Heart right ventricle (tissue), 16 donors: Measurements from ENCODE around the gene ARHGEF19. TPM values are rescaled to one million over a fixed set of nuclear protein-coding genes. Genes with fewer than 3 reads are reported as not detected.

Experiments
- ATAC-seq, 8 donors: fragments of 200-7000 bp; cut with Tn5 transposase; one replicate each; pipeline ENCODE4 v1.9.1; 2020; ENCODE audit warnings: mild to moderate bottlenecking in 8 of 8, moderate library complexity in 8 of 8, moderate number of reproducible peaks in 1 of 8
- DNase-seq, 2 donors: peaks; one replicate each; pipeline ENCODE4 v3.0.0-alpha.2; 2020
- H3K27ac ChIP-seq, 10 donors: fragments of 200-600 bp; sonication (generic) in 2 of 10; one replicate each; pipeline versions ENCODE4 v1.5.0 to v1.8.0; 2020 to 2022; ENCODE audit warnings: mild to moderate bottlenecking in 3 of 10
- H3K27me3 ChIP-seq, 7 donors: fragments of 200-600 bp; one replicate each; pipeline ENCODE4 v1.8.0; 2021 to 2022; ENCODE audit warnings: mild to moderate bottlenecking in 2 of 7
- H3K36me3 ChIP-seq, 9 donors: fragments of 200-600 bp; sonication (generic) in 1 of 9; one replicate each; pipeline versions ENCODE4 v1.5.0 to v1.8.0; 2020 to 2022; ENCODE audit warnings: mild to moderate bottlenecking in 2 of 9
- H3K4me1 ChIP-seq, 9 donors: fragments of 200-600 bp; sonication (generic) in 1 of 9; one replicate each; pipeline versions ENCODE4 v1.5.0 to v1.8.0; 2020 to 2022; ENCODE audit warnings: mild to moderate bottlenecking in 4 of 9
- H3K4me3 ChIP-seq, 10 donors: fragments of 200-600 bp; sonication (generic) in 2 of 10; one replicate each; pipeline versions ENCODE4 v1.5.0 to v1.8.0; 2020 to 2022; ENCODE audit warnings: mild to moderate bottlenecking in 7 of 10, moderate library complexity in 2 of 10
- H3K9me3 ChIP-seq, 11 donors: fragments of 200-600 bp in 10 of 11; sonication (generic) in 2 of 11; one replicate each; pipeline versions ENCODE4 v1.5.0 to v1.8.0; 2013 to 2022; ENCODE audit warnings: mild to moderate bottlenecking in 2 of 11, control low read depth in 1 of 11, moderate library complexity in 1 of 11
- WGBS, 2 donors: extraction: QIAGEN DNeasy Blood & Tissue Kit; methylation state at CpG; one replicate each; pipeline ENCODE4 v1.1.7; 2013; ENCODE audit warnings: inconsistent platforms in 1 of 2; 5-methylcytosine and 5-hydroxymethylcytosine counted together
- intact Hi-C, 10 donors: fragments of 100-400 bp; cut with DNase I; formaldehyde crosslinking; loops; one replicate each; pipeline versions ENCODE4 v1.11.1 to v1.14.2; 2022
- polyA plus RNA-seq, 2 donors: library from polyadenylated mRNA; stranded (reverse); fragments of 200-250 nt; gene quantifications; one replicate each; pipeline ENCODE4 v1.2.3, GENCODE V29; 2013
- total RNA-seq, 10 donors: library from RNA; stranded (reverse); fragmentation: NEBNext Ultra II Directional in 3 of 10; extraction: Animal tissue kit (Norgen Biotek cat#: 25700) in 3 of 10; gene quantifications; one replicate each; pipeline versions ENCODE4 v1.2.1 to v1.2.4, GENCODE V29; 2021 to 2023
- TF ChIP-seq, protein P1 (sequence below), 9 donors: fragments of 200-600 bp; sonication (generic) in 2 of 9; IDR thresholded peaks; one replicate each; pipeline versions ENCODE4 v1.5.0 to v1.8.0; 2021 to 2022; ENCODE audit warnings: antibody characterized with exemption in 9 of 9, mild to moderate bottlenecking in 5 of 9, moderate library complexity in 1 of 9
- donor health status: Arrhythmogenic right ventricular cardiomyopathy.
- donor health status: ischemic (EF 13 %, LVEDD 7.1; RV severe dilation, severe dysfunction).
- donor health status: healthy with polysubstance abuse.
- donor health status: DM: no; HTN: yes; CAD: no.
- donor health status: DM: no; HTN: no; CAD: no.
- donor health status: ischemic (EF 25% LVEDD 6.9; RV normal size, moderate dysfunction).
- donor health status: ischemic (EF 25% LVEDD 5.7; RV mildly dilated, moderate dysfunction).
- donor health status: healthy.
- donor health status: DM: yes; HTN: yes; CAD: no.
- donor health status: Ischemic cardiomyopathy.
- donor health status: ischemic (EF 35%, LVEDD 5.7; RV mildly dilated, moderate dysfunction).
- donor health status: nonischemic (EF 11% LVEDD 7.7; RV severe dilation, severe dysfunction).
- donor health status: DM: yes; HTN: yes; CAD: no.
- donor health status: PGD.
- donor health status: ischemic (EF 29% LVEDD 5.4; RV normal size, mild dysfunction).
- donor health status: nonischemic (EF 23%, LVEDD 6.1; RV moderate dilation, normal function).

Gene ARHGEF19
- total and polyA plus RNA-seq, 12 donors = 0.49 to 5.4 (median 1.6) TPM

DNA sequence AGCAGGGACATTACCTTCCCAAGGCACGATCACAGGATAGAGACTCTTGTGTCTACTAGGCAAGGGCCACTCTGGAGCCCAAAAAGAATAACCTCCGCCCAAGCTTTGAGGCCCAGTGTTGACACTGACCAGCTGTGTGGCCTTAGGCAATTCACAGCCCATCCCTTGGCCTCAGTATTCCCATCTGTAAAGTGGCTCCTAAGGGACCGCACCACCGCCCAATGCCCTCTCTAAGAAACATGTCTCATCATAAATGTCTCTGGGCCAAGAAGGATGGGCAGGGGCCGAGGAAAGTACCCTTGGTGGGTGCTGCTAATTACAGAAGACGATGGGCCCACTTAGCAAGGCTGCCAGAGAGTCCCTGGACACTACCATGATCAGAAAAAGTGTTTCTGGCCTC is 628 bp downstream of the ARHGEF19 start:
- H3K4me1 ChIP-seq = peaks cover 3 to 21% (median 18%) of the 10 kb centered on the region in 9 donors
- H3K4me3 ChIP-seq = no peak overlapping the region
- no peak overlapping the region for H3K27ac ChIP-seq
- ATAC-seq (no peak), DNase-seq (no peak)
- H3K36me3 ChIP-seq = no peaks in the 10 kb centered on the region
- no peaks in the 10 kb centered on the region for H3K9me3 ChIP-seq
- no peaks in the 10 kb centered on the region for H3K27me3 ChIP-seq
- TF ChIP-seq, protein P1, sequence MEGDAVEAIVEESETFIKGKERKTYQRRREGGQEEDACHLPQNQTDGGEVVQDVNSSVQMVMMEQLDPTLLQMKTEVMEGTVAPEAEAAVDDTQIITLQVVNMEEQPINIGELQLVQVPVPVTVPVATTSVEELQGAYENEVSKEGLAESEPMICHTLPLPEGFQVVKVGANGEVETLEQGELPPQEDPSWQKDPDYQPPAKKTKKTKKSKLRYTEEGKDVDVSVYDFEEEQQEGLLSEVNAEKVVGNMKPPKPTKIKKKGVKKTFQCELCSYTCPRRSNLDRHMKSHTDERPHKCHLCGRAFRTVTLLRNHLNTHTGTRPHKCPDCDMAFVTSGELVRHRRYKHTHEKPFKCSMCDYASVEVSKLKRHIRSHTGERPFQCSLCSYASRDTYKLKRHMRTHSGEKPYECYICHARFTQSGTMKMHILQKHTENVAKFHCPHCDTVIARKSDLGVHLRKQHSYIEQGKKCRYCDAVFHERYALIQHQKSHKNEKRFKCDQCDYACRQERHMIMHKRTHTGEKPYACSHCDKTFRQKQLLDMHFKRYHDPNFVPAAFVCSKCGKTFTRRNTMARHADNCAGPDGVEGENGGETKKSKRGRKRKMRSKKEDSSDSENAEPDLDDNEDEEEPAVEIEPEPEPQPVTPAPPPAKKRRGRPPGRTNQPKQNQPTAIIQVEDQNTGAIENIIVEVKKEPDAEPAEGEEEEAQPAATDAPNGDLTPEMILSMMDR (IDR thresholded peaks at IDR 0.05) = no peak
- 83 to 91% methylated on average over 6 of the region's 6 CpGs for WGBS, 2 donors
- intact Hi-C loops = no loop called here

DNA sequence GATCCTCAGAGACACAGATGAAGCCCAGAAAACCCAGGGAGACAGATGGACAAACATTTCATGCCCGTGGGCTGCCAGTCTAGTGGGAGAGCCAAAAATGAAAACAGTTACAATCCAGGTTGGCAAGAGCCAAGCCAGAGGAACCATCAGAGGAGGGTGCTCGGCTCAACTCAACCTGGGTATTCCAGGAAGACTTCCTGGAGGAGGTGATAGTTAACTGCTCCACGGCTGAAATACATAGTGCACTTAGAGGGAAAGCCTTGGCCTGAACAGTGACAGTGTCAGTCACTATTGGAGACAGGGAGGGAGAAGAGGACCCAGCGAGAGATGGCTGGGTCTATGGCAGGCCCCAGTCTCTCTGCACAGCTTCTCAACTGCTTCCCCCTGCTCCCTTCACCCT is 1.9 kb downstream of the ARHGEF19 start:
- ATAC-seq (no peak), DNase-seq (no peak)
- Histone ChIP-seq H3K4me3 (no peak overlapping the region), H3K27ac (no peak overlapping the region), H3K27me3 (no peaks in the 10 kb centered on the region), H3K4me1 (peaks cover 0 to 20% (median 14%) of the 10 kb centered on the region in 9 donors), H3K36me3 (no peaks in the 10 kb centered on the region), H3K9me3 (no peaks in the 10 kb centered on the region)
- intact Hi-C loops = no loop called here
- TF ChIP-seq, protein P1 (IDR thresholded peaks at IDR 0.05) = no peak
- WGBS, 2 donors = 87 to 90% methylated on average over 4 of the region's 4 CpGs

DNA sequence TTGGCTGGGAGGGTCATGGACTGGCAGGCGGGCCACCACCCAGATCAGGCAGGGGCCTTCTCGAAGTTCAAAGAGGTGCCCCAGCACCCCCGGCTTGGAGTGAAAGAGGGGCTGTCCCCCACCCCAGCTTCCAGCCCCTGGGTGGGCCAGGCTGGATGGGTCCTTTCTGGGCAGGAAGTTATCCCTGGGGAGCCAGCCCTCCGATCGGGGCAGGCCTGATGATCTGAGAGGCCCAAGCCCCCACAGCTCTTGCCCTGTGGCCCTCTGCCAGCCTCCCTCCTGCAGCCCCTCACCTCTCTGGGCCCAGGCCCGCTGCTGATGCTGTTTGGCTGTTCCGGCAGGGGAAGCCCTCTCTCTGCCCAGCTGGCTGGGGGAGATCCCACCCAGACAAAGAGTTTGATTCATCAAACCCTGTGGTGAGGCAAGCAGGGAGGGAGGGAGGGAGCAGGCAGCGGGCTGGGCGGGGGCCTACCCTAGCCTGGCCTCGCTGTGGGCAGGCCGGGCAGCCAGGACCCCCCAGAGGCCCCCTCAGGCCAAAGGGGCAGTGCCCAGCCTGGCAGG is 2.5 kb downstream of the ARHGEF19 start:
- peaks cover 0 to 25% (median 17%) of the 10 kb centered on the region in 9 donors for H3K4me1 ChIP-seq
- TF ChIP-seq, protein P1 (IDR thresholded peaks at IDR 0.05) = no peak
- no peak overlapping the region for H3K27ac ChIP-seq
- no peaks in the 10 kb centered on the region for H3K9me3 ChIP-seq
- no peak overlapping the region for H3K4me3 ChIP-seq
- 81 to 84% methylated on average over 11 of the region's 11 CpGs for WGBS, 2 donors
- no peak for DNase-seq
- H3K36me3 ChIP-seq = no peaks in the 10 kb centered on the region
- ATAC-seq = no peak
- intact Hi-C loops = loop anchor here in 8 of 10 donors (5.0 to 10.0 kb wide), 4 partner anchors 32 to 155 kb away; partner anchors contain the start of genes SZRD1 (in 5 of the 8) and FBXO42 (in 2 of the 8)
- no peaks in the 10 kb centered on the region for H3K27me3 ChIP-seq

DNA sequence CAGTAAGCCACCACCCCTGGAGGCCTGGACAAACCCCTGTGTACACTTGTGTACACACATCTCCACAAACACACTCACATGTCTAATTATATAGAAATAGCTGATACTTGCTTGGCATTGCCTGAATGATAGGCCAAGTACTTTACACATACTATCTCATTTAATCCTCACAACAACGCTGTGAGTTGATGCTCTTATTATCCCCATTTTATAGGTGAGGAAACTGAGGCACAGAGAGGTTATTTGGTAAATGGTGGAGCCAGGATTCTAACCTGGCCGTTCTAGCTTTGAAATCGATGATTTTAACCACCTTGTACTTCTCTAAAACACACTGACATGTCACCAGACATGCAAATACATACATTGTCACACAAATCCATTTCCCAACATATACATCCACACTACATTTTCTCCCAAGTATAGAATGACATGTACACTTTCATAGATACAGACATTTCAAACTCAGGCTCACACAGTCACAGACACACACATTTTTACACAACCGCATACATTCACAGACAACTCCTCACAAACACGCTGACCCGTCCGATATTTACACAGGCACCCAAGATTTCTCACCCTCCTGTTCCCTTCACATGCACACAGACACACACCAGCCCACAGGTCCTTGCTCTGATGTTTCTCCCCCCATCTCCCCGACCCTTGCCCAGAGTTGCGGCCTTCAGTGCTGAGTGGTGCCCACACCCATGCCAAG is 3.2 kb downstream of the ARHGEF19 start:
- Histone ChIP-seq H3K4me1 (peaks cover 0 to 25% (median 17%) of the 10 kb centered on the region in 9 donors), H3K36me3 (no peaks in the 10 kb centered on the region), H3K4me3 (no peak overlapping the region), H3K27ac (no peak overlapping the region), H3K27me3 (no peaks in the 10 kb centered on the region), H3K9me3 (no peaks in the 10 kb centered on the region)
- intact Hi-C loops = loop anchor here in 8 of 10 donors (5.0 to 10.0 kb wide), 4 partner anchors 33 to 156 kb away; partner anchors contain the start of genes SZRD1 (in 5 of the 8) and FBXO42 (in 2 of the 8)
- TF ChIP-seq, protein P1 (IDR thresholded peaks at IDR 0.05) = no peak
- WGBS, 2 donors = 84% methylated on average over 9 of the region's 9 CpGs
- ATAC-seq (no peak), DNase-seq (no peak)
